GM12878 (cell line): ENCODE measurements around the gene SYT10. TPM values are rescaled to one million over a fixed set of nuclear protein-coding genes. Genes with fewer than 3 reads are reported as not detected.

ENCODE experiments used
- ATAC-seq: fragments of 200-7000 bp; cut with Tn5 transposase; 3 replicates; pipeline ENCODE4 v1.9.1; 2020; ENCODE audit warnings: mild to moderate bottlenecking, moderate library complexity
- BruUV-seq: library from RNA; stranded (reverse); fragments of 400-500 nt; replicated peaks from 2 replicates; lab custom pipeline; 2021; lab: Mats Ljungman, UMichigan
- CTCF ChIA-PET: fragments of 300-600 bp; sonication (Branson Sonifier 250); formaldehyde crosslinking; extraction: SDS; loops from one replicate; lab custom pipeline; 2021; ENCODE audit warnings: inconsistent platforms; lab: Yijun Ruan, JAX
- POLR2A ChIA-PET: fragments of 350-600 bp; formaldehyde crosslinking; extraction: SDS; loops from one replicate; lab custom pipeline; 2021; ENCODE audit warnings: inconsistent platforms; lab: Charles Lee
- RAD21 ChIA-PET: fragments of 300-600 bp; sonication (Branson Sonifier 250); formaldehyde crosslinking; loops from one replicate; lab custom pipeline; 2023; ENCODE audit warnings: antibody characterized with exemption; ENCODE audit not compliant: unreplicated experiment; lab: Charles Lee
- SMC1A ChIA-PET: fragments of 300-600 bp; sonication (Branson Sonifier 250); formaldehyde crosslinking; loops from one replicate; lab custom pipeline; 2023; ENCODE audit not compliant: unreplicated experiment, uncharacterized antibody; lab: Charles Lee
- DNase-seq: peaks from one replicate; pipeline ENCODE4 v3.0.0-alpha.2; 2011; ENCODE audit warnings: low read depth, low spot score
- FAIRE-seq: peaks from 3 replicates; lab custom pipeline; 2011; peaks lifted over from hg19 to GRCh38; lab: Jason Lieb, UNC
- H2AFZ ChIP-seq: 2 replicates; pipeline ENCODE4 v1.6.0; 2011; ENCODE audit warnings: low read depth, low read length, control low read depth; ENCODE audit not compliant: control insufficient read depth
- H3K27ac ChIP-seq: 2 replicates; pipeline ENCODE4 v1.5.1; 2011; ENCODE audit warnings: control low read depth; ENCODE audit not compliant: control insufficient read depth, insufficient read depth
- H3K27me3 ChIP-seq, 2 experiments: replicated peaks in 1 of 2; 2 replicates each; pipeline versions ENCODE4 v1.6.0 to v1.6.1; 2011; ENCODE audit warnings: low read length in 1 of 2; ENCODE audit not compliant: control insufficient read depth in 2 of 2, insufficient read depth in 2 of 2
- H3K36me3 ChIP-seq, 2 experiments: 2 replicates each; pipeline ENCODE4 v1.5.1; 2011; ENCODE audit warnings: low read length in 1 of 2; ENCODE audit not compliant: control insufficient read depth in 2 of 2, insufficient read depth in 2 of 2
- H3K4me1 ChIP-seq: 2 replicates; pipeline ENCODE4 v1.6.1; 2011; ENCODE audit warnings: mild to moderate bottlenecking, low read length, moderate library complexity, mixed read lengths; ENCODE audit not compliant: control insufficient read depth, insufficient read depth
- H3K4me2 ChIP-seq: 2 replicates; pipeline ENCODE4 v1.6.0; 2011; ENCODE audit warnings: control low read depth; ENCODE audit not compliant: control insufficient read depth, insufficient read depth
- H3K4me3 ChIP-seq: fragments of 200-600 bp; sonication (generic); 2 replicates; pipeline ENCODE4 v1.5.1; 2016
- H3K79me2 ChIP-seq: 2 replicates; pipeline ENCODE4 v1.6.0; 2011; ENCODE audit warnings: low read length; ENCODE audit not compliant: control insufficient read depth, insufficient read depth
- H3K9ac ChIP-seq: 2 replicates; pipeline ENCODE4 v1.8.0; 2011; ENCODE audit warnings: low read length, control low read depth, mixed read lengths; ENCODE audit not compliant: control insufficient read depth, insufficient read depth
- H3K9me3 ChIP-seq: replicated peaks from 3 replicates; pipeline ENCODE4 v1.5.1; 2011; ENCODE audit warnings: mild to moderate bottlenecking, low read length; ENCODE audit not compliant: control insufficient read depth, insufficient read depth
- H4K20me1 ChIP-seq: 2 replicates; pipeline ENCODE4 v1.6.0; 2011; ENCODE audit not compliant: control insufficient read depth, insufficient read depth
- CREB1 ChIP-seq: IDR thresholded peaks from 2 replicates; pipeline ENCODE4 v1.6.1; 2012; ENCODE audit warnings: low read depth, mild to moderate bottlenecking, inconsistent platforms
- GATAD2B ChIP-seq: fragments of 450-650 bp; conservative IDR thresholded peaks from 2 replicates; pipeline ENCODE4 v1.6.1; 2017; ENCODE audit warnings: low read depth, mild to moderate bottlenecking, moderate library complexity
- RFX5 ChIP-seq: IDR thresholded peaks from 2 replicates; pipeline ENCODE4 v1.6.1; 2011; ENCODE audit warnings: low read depth, low read length, improper control_type of control experiment
- STAT3 ChIP-seq: IDR thresholded peaks from 2 replicates; pipeline ENCODE4 v1.6.1; 2011; ENCODE audit warnings: low read depth, low read length, improper control_type of control experiment
- WGBS: methylation state at CpG from one replicate; pipeline ENCODE4 v1.1.6; 2016; ENCODE audit warnings: low lambda C conversion rate; ENCODE audit not compliant: insufficient replicate concordance, insufficient coverage; ENCODE audit errors: missing lambda C conversion rate; 5-methylcytosine and 5-hydroxymethylcytosine counted together
- in situ Hi-C: fragments of 300-500 bp; cut with MboI; formaldehyde crosslinking; loops from 9 replicates; pipeline ENCODE4 v1.14.3; 2018; ENCODE audit warnings: mixed read lengths
- intact Hi-C: fragments of 100-400 bp; cut with micrococcal nuclease; formaldehyde crosslinking; loops from one replicate; pipeline ENCODE4 v1.14.2; 2022; ENCODE audit not compliant: unreplicated experiment
- polyA plus RNA-seq, 11 experiments: library from polyadenylated mRNA; depleted of rRNA in 4 of 11; unstranded in 6 of 11; stranded (reverse) in 5 of 11; fragments of >200 nt; fragmentation: Nextera tagmentation in 4 of 11; fragmentation: Illumina TruSeq in 1 of 11; extraction: Ambion mirVana in 4 of 11; extraction: Trizol in 1 of 11; gene quantifications; 1 replicate in 1 of 11; 2 replicates in 10 of 11; pipeline versions ENCODE4 v1.2.1 to v1.2.3, GENCODE V29; 2011 to 2016; ENCODE audit warnings: inconsistent platforms in 2 of 11, missing spikeins in 2 of 11, low read depth in 1 of 11
- total RNA-seq, 4 experiments: library from RNA; depleted of rRNA in 3 of 4; stranded (reverse); fragments of >200 nt in 3 of 4; fragmentation: Illumina TruSeq in 1 of 4; extraction: Trizol in 1 of 4; gene quantifications; 2 replicates each; pipeline versions ENCODE4 v1.2.1 to v1.2.3, GENCODE V29; 2013 to 2021
- TF ChIP-seq, protein P1 (sequence below): fragments of 450-650 bp; formaldehyde crosslinking; IDR thresholded peaks from 2 replicates; pipeline ENCODE4 v1.4.0; 2020; ENCODE audit warnings: mild to moderate bottlenecking, moderate library complexity
- TF ChIP-seq, protein P2 (sequence below), 3 experiments: IDR thresholded peaks in 2 of 3; conservative IDR thresholded peaks in 1 of 3; 2 replicates each; pipeline ENCODE4 v1.5.1; 2011; ENCODE audit warnings: low read depth in 3 of 3, low read length in 3 of 3, mild to moderate bottlenecking in 3 of 3, control low read depth in 2 of 3, moderate library complexity in 2 of 3, inconsistent platforms in 1 of 3, mixed read lengths in 1 of 3; ENCODE audit not compliant: control insufficient read depth in 2 of 3, insufficient read depth in 1 of 3; ENCODE audit errors: extremely low read depth in 1 of 3

The SYT10 gene
- total and polyA plus RNA-seq, 10 of the 15 experiments (the other 5 are each of a cell fraction or from before 2014, with no cell fraction given), result 0.05 TPM; not detected in 9

DNA sequence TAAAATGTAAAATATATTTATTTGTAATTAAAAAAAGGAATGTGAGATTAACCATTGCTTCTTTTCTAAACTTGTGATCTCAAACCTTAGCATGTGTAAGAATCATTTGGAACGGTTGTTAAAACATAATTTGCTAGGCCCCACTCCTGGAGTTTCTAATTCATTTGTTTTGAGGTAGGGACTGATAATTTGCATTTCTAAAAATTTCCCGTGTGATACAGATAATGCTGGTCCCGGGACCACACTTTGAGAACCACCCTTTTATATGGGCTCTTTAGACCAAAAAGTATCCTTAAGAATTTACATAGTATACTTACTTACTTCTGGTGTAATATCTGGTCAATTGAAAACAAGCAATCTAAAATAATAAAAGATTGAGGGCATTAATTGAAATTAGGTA lies 10.9 kb upstream of the SYT10 start (continued):
- TF ChIP-seq, protein P1, sequence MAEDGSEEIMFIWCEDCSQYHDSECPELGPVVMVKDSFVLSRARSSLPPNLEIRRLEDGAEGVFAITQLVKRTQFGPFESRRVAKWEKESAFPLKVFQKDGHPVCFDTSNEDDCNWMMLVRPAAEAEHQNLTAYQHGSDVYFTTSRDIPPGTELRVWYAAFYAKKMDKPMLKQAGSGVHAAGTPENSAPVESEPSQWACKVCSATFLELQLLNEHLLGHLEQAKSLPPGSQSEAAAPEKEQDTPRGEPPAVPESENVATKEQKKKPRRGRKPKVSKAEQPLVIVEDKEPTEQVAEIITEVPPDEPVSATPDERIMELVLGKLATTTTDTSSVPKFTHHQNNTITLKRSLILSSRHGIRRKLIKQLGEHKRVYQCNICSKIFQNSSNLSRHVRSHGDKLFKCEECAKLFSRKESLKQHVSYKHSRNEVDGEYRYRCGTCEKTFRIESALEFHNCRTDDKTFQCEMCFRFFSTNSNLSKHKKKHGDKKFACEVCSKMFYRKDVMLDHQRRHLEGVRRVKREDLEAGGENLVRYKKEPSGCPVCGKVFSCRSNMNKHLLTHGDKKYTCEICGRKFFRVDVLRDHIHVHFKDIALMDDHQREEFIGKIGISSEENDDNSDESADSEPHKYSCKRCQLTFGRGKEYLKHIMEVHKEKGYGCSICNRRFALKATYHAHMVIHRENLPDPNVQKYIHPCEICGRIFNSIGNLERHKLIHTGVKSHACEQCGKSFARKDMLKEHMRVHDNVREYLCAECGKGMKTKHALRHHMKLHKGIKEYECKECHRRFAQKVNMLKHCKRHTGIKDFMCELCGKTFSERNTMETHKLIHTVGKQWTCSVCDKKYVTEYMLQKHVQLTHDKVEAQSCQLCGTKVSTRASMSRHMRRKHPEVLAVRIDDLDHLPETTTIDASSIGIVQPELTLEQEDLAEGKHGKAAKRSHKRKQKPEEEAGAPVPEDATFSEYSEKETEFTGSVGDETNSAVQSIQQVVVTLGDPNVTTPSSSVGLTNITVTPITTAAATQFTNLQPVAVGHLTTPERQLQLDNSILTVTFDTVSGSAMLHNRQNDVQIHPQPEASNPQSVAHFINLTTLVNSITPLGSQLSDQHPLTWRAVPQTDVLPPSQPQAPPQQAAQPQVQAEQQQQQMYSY (CRISPR knock-in tag), result no peak

GRCh38 chr12:33440477-33440876 lies 858 bp upstream of the SYT10 start:
- Histone ChIP-seq H3K4me3 (no peak overlapping the region), H3K27me3 (peaks cover 0 to 7% of the 10 kb centered on the region in 2 experiments; a peak in 2 of 4 replicates), H3K79me2 (no peaks in the 10 kb centered on the region), H3K4me2 (no peak overlapping the region), H4K20me1 (no peaks in the 10 kb centered on the region), H3K27ac (no peak overlapping the region), H3K36me3 (no peaks in the 10 kb centered on the region), H2AFZ (no peak overlapping the region), H3K9me3 (no peaks in the 10 kb centered on the region; the same call in 2 of the 3 replicates), H3K9ac (no peak overlapping the region), H3K4me1 (no peaks in the 10 kb centered on the region)
- in situ Hi-C loops (no loop called here), intact Hi-C loops (no loop called here)
- SMC1A ChIA-PET, result no interaction called here
- WGBS, result 67% methylated on average over 9 of the region's 9 CpGs
- POLR2A ChIA-PET, result interaction anchor here (0.7 kb wide), 1 partner anchor 401 kb away, joined by 3 read pairs; no protein-coding TSS in a partner anchor
- no peak for FAIRE-seq
- BruUV-seq, result no TSS peak
- DNase-seq, result no peak
- TF ChIP-seq, protein P2, sequence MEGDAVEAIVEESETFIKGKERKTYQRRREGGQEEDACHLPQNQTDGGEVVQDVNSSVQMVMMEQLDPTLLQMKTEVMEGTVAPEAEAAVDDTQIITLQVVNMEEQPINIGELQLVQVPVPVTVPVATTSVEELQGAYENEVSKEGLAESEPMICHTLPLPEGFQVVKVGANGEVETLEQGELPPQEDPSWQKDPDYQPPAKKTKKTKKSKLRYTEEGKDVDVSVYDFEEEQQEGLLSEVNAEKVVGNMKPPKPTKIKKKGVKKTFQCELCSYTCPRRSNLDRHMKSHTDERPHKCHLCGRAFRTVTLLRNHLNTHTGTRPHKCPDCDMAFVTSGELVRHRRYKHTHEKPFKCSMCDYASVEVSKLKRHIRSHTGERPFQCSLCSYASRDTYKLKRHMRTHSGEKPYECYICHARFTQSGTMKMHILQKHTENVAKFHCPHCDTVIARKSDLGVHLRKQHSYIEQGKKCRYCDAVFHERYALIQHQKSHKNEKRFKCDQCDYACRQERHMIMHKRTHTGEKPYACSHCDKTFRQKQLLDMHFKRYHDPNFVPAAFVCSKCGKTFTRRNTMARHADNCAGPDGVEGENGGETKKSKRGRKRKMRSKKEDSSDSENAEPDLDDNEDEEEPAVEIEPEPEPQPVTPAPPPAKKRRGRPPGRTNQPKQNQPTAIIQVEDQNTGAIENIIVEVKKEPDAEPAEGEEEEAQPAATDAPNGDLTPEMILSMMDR (IDR thresholded peaks at IDR 0.05 in 2 of 3, conservative IDR thresholded peaks at IDR 0.05 in 1 of 3; ENCODE audit: control insufficient read depth in 2 of 3, extremely low read depth in 1 of 3, insufficient read depth in 1 of 3, low read depth in 3 of 3, low read length in 3 of 3), result no peak
- TF ChIP-seq CREB1 (no peak), GATAD2B (no peak), STAT3 (no peak), RFX5 (no peak)
- CTCF ChIA-PET, result no interaction called here
- no peak for ATAC-seq
- RAD21 ChIA-PET, result no interaction called here
